H9 (cell line): Measurements from ENCODE around the gene PDE1C. TPM values are rescaled to one million over a fixed set of nuclear protein-coding genes. Genes with fewer than 3 reads are reported as not detected.

Experiments
- DNase-seq: peaks from one replicate; pipeline ENCODE4 v3.0.0-alpha.2; 2017
- H2AFZ ChIP-seq: one replicate; pipeline ENCODE4 v1.6.1; 2013; ENCODE audit warnings: mild to moderate bottlenecking, low read length, control low read depth, moderate library complexity
- H2AK5ac ChIP-seq: 2 replicates; pipeline ENCODE4 v1.6.1; 2013; ENCODE audit warnings: low read length, control low read depth, mixed read lengths; ENCODE audit not compliant: insufficient read length
- H2BK120ac ChIP-seq: one replicate; pipeline ENCODE4 v1.6.1; 2013; ENCODE audit warnings: low read depth, mild to moderate bottlenecking, low read length, control low read depth, inconsistent platforms; ENCODE audit not compliant: poor library complexity, severe bottlenecking
- H2BK12ac ChIP-seq: 2 replicates; pipeline ENCODE4 v1.6.1; 2013; ENCODE audit warnings: low read length, control low read depth, mixed read lengths, low read depth; ENCODE audit not compliant: insufficient read length
- H2BK15ac ChIP-seq: 2 replicates; pipeline ENCODE4 v1.6.1; 2013; ENCODE audit warnings: low read depth, low read length, control low read depth
- H2BK20ac ChIP-seq: one replicate; pipeline ENCODE4 v1.6.1; 2013; ENCODE audit warnings: low read depth, mild to moderate bottlenecking, low read length, control low read depth, inconsistent platforms; ENCODE audit not compliant: poor library complexity, severe bottlenecking
- H2BK5ac ChIP-seq: 2 replicates; pipeline ENCODE4 v1.6.1; 2013; ENCODE audit warnings: low read length, control low read depth, mixed read lengths; ENCODE audit not compliant: insufficient read length
- H3K14ac ChIP-seq: 2 replicates; pipeline ENCODE4 v1.6.1; 2013; ENCODE audit warnings: low read length, control low read depth; ENCODE audit not compliant: insufficient read depth
- H3K18ac ChIP-seq: 2 replicates; pipeline ENCODE4 v1.6.1; 2013; ENCODE audit warnings: low read depth, mild to moderate bottlenecking, mixed read lengths, low read length, control low read depth; ENCODE audit not compliant: insufficient read length
- H3K23ac ChIP-seq: 2 replicates; pipeline ENCODE4 v1.6.1; 2013; ENCODE audit warnings: low read length, control low read depth, mixed read lengths, low read depth; ENCODE audit not compliant: insufficient read length
- H3K23me2 ChIP-seq: 2 replicates; pipeline ENCODE4 v1.6.1; 2013; ENCODE audit warnings: low read depth, mild to moderate bottlenecking, mixed read lengths, low read length, control low read depth; ENCODE audit not compliant: insufficient read length, poor library complexity, severe bottlenecking
- H3K27ac ChIP-seq: 2 replicates; pipeline ENCODE4 v1.5.1; 2013; ENCODE audit warnings: low read length, control low read depth, mixed read lengths, low read depth; ENCODE audit not compliant: insufficient read length
- H3K27me3 ChIP-seq: 2 replicates; pipeline ENCODE4 v1.6.1; 2013; ENCODE audit warnings: low read length, control low read depth, inconsistent platforms; ENCODE audit not compliant: insufficient read depth
- H3K4ac ChIP-seq: 2 replicates; pipeline ENCODE4 v1.6.1; 2013; ENCODE audit warnings: low read depth, mild to moderate bottlenecking, control low read depth, inconsistent platforms, low read length, moderate library complexity
- H3K4me1 ChIP-seq: 2 replicates; pipeline ENCODE4 v1.6.1; 2013; ENCODE audit warnings: low read length, control low read depth, inconsistent platforms; ENCODE audit not compliant: insufficient read depth
- H3K4me2 ChIP-seq: 2 replicates; pipeline ENCODE4 v1.6.1; 2013; ENCODE audit warnings: low read length, control low read depth, mixed read lengths; ENCODE audit not compliant: insufficient read length, insufficient read depth
- H3K56ac ChIP-seq: 2 replicates; pipeline ENCODE4 v1.6.1; 2013; ENCODE audit warnings: low read depth, mild to moderate bottlenecking, mixed read lengths, low read length, control low read depth; ENCODE audit not compliant: insufficient read length
- H3K79me1 ChIP-seq: 2 replicates; pipeline ENCODE4 v1.6.1; 2013; ENCODE audit warnings: low read depth, mild to moderate bottlenecking, moderate library complexity, low read length, control low read depth, inconsistent platforms; ENCODE audit not compliant: insufficient read depth, poor library complexity, severe bottlenecking
- H3K79me2 ChIP-seq: 2 replicates; pipeline ENCODE4 v1.6.1; 2013; ENCODE audit warnings: low read length, control low read depth, inconsistent platforms; ENCODE audit not compliant: insufficient read depth
- H3K9ac ChIP-seq: 2 replicates; pipeline ENCODE4 v1.6.1; 2013; ENCODE audit warnings: low read length, control low read depth, mixed read lengths; ENCODE audit not compliant: insufficient read length; ENCODE audit errors: extremely low read depth
- H3K9me3 ChIP-seq: one replicate; pipeline ENCODE4 v1.6.1; 2013; ENCODE audit warnings: low read depth, low read length, inconsistent platforms; ENCODE audit not compliant: control insufficient read depth
- H3T11ph ChIP-seq: one replicate; pipeline ENCODE4 v1.6.1; 2013; ENCODE audit warnings: mild to moderate bottlenecking, low read length, control low read depth, inconsistent platforms
- H4K20me1 ChIP-seq: one replicate; pipeline ENCODE4 v1.6.1; 2013; ENCODE audit not compliant: control insufficient read depth, insufficient read length, insufficient read depth
- H4K5ac ChIP-seq: 2 replicates; pipeline ENCODE4 v1.6.1; 2013; ENCODE audit warnings: low read depth, mild to moderate bottlenecking, mixed read lengths, low read length, control low read depth; ENCODE audit not compliant: insufficient read length
- H4K8ac ChIP-seq: replicated peaks from 2 replicates; pipeline ENCODE4 v1.6.1; 2013; ENCODE audit warnings: low read length, control low read depth, mixed read lengths, low read depth; ENCODE audit not compliant: insufficient read length
- H4K91ac ChIP-seq: 2 replicates; pipeline ENCODE4 v1.6.1; 2013; ENCODE audit warnings: low read depth, mild to moderate bottlenecking, moderate library complexity, mixed read lengths, low read length, control low read depth; ENCODE audit not compliant: insufficient read length
- H3K27ac Mint-ChIP-seq, 3 experiments: 2 replicates in 2 of 3; 3 replicates in 1 of 3; pipeline ENCODE4 v1.8.0; 2020 to 2021; ENCODE audit warnings: mixed read lengths in 3 of 3, mild to moderate bottlenecking in 1 of 3, moderate library complexity in 1 of 3
- H3K27me3 Mint-ChIP-seq: 2 replicates; pipeline ENCODE4 v1.8.0; 2021; ENCODE audit warnings: low read depth, mild to moderate bottlenecking, moderate library complexity, mixed read lengths
- H3K36me3 Mint-ChIP-seq, 3 experiments: 2 replicates in 2 of 3; 3 replicates in 1 of 3; pipeline ENCODE4 v1.8.0; 2020 to 2021; ENCODE audit warnings: low read depth in 3 of 3, mixed read lengths in 3 of 3; ENCODE audit not compliant: insufficient read depth in 1 of 3
- H3K4me1 Mint-ChIP-seq, 2 experiments: 2 replicates each; pipeline ENCODE4 v1.8.0; 2020; ENCODE audit warnings: mixed read lengths in 2 of 2
- H3K4me3 Mint-ChIP-seq, 2 experiments: 2 replicates in 1 of 2; 3 replicates in 1 of 2; pipeline ENCODE4 v1.8.0; 2020 to 2021; ENCODE audit warnings: mild to moderate bottlenecking in 2 of 2, mixed read lengths in 2 of 2, moderate library complexity in 1 of 2
- H3K9me3 Mint-ChIP-seq, 2 experiments: 2 replicates in 1 of 2; 3 replicates in 1 of 2; pipeline ENCODE4 v1.8.0; 2020; ENCODE audit warnings: mild to moderate bottlenecking in 2 of 2, mixed read lengths in 2 of 2, moderate library complexity in 1 of 2
- CTCF ChIP-seq: fragments of 200-600 bp; sonication (generic); conservative IDR thresholded peaks from 3 replicates; pipeline ENCODE4 v1.8.0; 2021; ENCODE audit warnings: antibody characterized with exemption, mild to moderate bottlenecking
- WGBS: extraction: QIAGEN DNeasy Blood & Tissue Kit; methylation state at CpG from one replicate; pipeline ENCODE4 v1.1.7; 2013; ENCODE audit warnings: missing lambda C conversion rate, low lambda C conversion rate, mixed read lengths; ENCODE audit not compliant: insufficient read length; ENCODE audit errors: extremely low coverage; 5-methylcytosine and 5-hydroxymethylcytosine counted together
- total RNA-seq: library from RNA; stranded (reverse); gene quantifications from 2 replicates; pipeline ENCODE4 v1.2.1, GENCODE V29; 2021

PDE1C gene
- total RNA-seq, 1 experiment from 2014 or later = 0.17 TPM

DNA sequence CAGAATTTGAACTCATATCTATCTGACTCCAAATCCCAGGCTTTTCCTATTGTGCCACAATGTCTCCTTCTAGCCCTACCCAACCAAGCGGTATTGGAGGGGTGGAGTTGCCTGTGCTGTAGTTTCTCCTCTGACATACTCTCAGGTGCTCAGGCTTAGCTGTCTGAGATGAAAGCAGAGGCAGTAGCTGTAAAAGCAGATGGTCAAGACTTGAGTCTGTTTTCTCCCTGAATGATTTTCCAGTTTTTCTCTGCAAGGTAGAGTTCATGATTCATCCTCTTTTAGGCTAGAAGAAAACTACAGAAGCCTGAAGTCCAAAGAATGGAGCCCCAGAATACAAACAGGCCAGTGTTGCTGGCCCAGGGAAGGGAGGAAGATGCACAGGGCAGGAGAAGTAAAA, 130.0 kb downstream of the PDE1C start:
- no peak overlapping the region for H3K56ac ChIP-seq
- no peak overlapping the region for H3T11ph ChIP-seq
- DNase-seq = no peak
- no peak overlapping the region for H3K4me2 ChIP-seq
- H2AK5ac ChIP-seq = no peak overlapping the region
- H2BK20ac ChIP-seq = no peak overlapping the region
- no peak overlapping the region for H3K27ac ChIP-seq
- no peak overlapping the region for H3K18ac ChIP-seq
- WGBS = no CpG with 5 or more reads among the region's 1 CpG
- no peak overlapping the region for H2BK5ac ChIP-seq
- no peak overlapping the region for H2BK15ac ChIP-seq
- H3K23me2 ChIP-seq = no peaks in the 10 kb centered on the region
- Mint-ChIP-seq H3K27ac (no peak overlapping the region), H3K4me3 (no peak overlapping the region), H3K4me1 (peaks cover 3 to 16% of the 10 kb centered on the region in 2 experiments), H3K36me3 (peaks cover 0 to 2% (median 0%) of the 10 kb centered on the region in 3 experiments; a peak in 2 of 7 replicates), H3K27me3 (peaks cover 7% of the 10 kb centered on the region), H3K9me3 (peaks cover 0 to 4% of the 10 kb centered on the region in 2 experiments; a peak in 1 of 5 replicates)
- no peak for TF ChIP-seq CTCF
- no peak overlapping the region for H4K91ac ChIP-seq
- no peaks in the 10 kb centered on the region for H4K20me1 ChIP-seq
- H3K23ac ChIP-seq = no peak overlapping the region
- no peak overlapping the region for H3K9ac ChIP-seq
- H3K4ac ChIP-seq = no peak overlapping the region
- H2BK12ac ChIP-seq = no peak overlapping the region
- no peak overlapping the region for H4K5ac ChIP-seq
- no peak overlapping the region for H3K14ac ChIP-seq
- no peaks in the 10 kb centered on the region for H3K4me1 ChIP-seq
- no peaks in the 10 kb centered on the region for H3K9me3 ChIP-seq
- no peak overlapping the region for H2AFZ ChIP-seq
- no peaks in the 10 kb centered on the region for H3K79me2 ChIP-seq
- H3K27me3 ChIP-seq = no peaks in the 10 kb centered on the region
- H2BK120ac ChIP-seq = no peak overlapping the region
- H4K8ac ChIP-seq = no peak overlapping the region
- no peaks in the 10 kb centered on the region for H3K79me1 ChIP-seq
